MG63 (cell line): ENCODE results near the gene ZGPAT. TPM values are rescaled to one million over a fixed set of nuclear protein-coding genes. Genes with fewer than 3 reads are reported as not detected.

Experiments
- DNase-seq: peaks from one replicate; pipeline ENCODE4 v3.0.0-alpha.2; 2020
- H3K27me3 ChIP-seq: fragments of 250-450 bp; sonication (Bioruptor Pico); 2 replicates; pipeline ENCODE4 v1.5.1; 2020; ENCODE audit warnings: mild to moderate bottlenecking, moderate library complexity
- H3K36me3 ChIP-seq: fragments of 250-450 bp; sonication (Bioruptor Pico); 2 replicates; pipeline ENCODE4 v1.5.1; 2020; ENCODE audit warnings: mild to moderate bottlenecking, moderate library complexity
- H3K4me3 ChIP-seq: fragments of 250-450 bp; sonication (Bioruptor Pico); 2 replicates; pipeline ENCODE4 v1.5.1; 2020; ENCODE audit warnings: mild to moderate bottlenecking, moderate library complexity
- H3K9me3 ChIP-seq: fragments of 250-450 bp; sonication (Bioruptor Pico); 2 replicates; pipeline ENCODE4 v1.5.1; 2020; ENCODE audit warnings: mild to moderate bottlenecking, moderate library complexity
- total RNA-seq: library from RNA; depleted of rRNA; stranded (reverse); fragments of >200 nt; shearing (Covaris generic); gene quantifications from 2 replicates; pipeline ENCODE4 v1.2.3, GENCODE V29; 2014; ENCODE audit warnings: low replicate concordance

Gene ZGPAT
- total RNA-seq, 1 experiment from 2014 or later = 46.2 TPM

- H3K4me3 ChIP-seq = no peak within 1 kb of the TSS
- DNase-seq = no peak
- H3K9me3 ChIP-seq = 0 out of 2 replicates have a peak, but pooled peaks cover 2% of the 10 kb centered on the region
- peaks cover 43% of the 10 kb centered on the region for H3K36me3 ChIP-seq
- H3K27me3 ChIP-seq = no peaks in the 10 kb centered on the region
These were observed 11.0 kb upstream of the ZGPAT start, which contains the start of gene TNFRSF6B for GRCh38 chr20:63696628-63697356. Gene TNFRSF6B (plus strand): TSS chr20:63696652. CDS start chr20:63696768, 116 bp downstream.

GRCh38 chr20:63697357-63697867 is 10.4 kb upstream of the ZGPAT start:
- Histone ChIP-seq H3K27me3 (no peaks in the 10 kb centered on the region), H3K4me3 (no peak overlapping the region), H3K9me3 (0 out of 2 replicates have a peak, but pooled peaks cover 2% of the 10 kb centered on the region), H3K36me3 (peaks cover 45% of the 10 kb centered on the region)
- DNase-seq = no peak

GRCh38 chr20:63697868-63698545 is 9.8 kb upstream of the ZGPAT start:
- Histone ChIP-seq H3K27me3 (no peaks in the 10 kb centered on the region), H3K4me3 (no peak overlapping the region), H3K36me3 (peaks cover 49% of the 10 kb centered on the region), H3K9me3 (0 out of 2 replicates have a peak, but pooled peaks cover 2% of the 10 kb centered on the region)
- no peak for DNase-seq

GRCh38 chr20:63698739-63699465 is 8.9 kb upstream of the ZGPAT start:
- DNase-seq = peak; percentile 92
- Histone ChIP-seq H3K4me3 (no peak overlapping the region), H3K36me3 (peaks cover 53% of the 10 kb centered on the region), H3K27me3 (no peaks in the 10 kb centered on the region), H3K9me3 (0 out of 2 replicates have a peak, but pooled peaks cover 2% of the 10 kb centered on the region)

GRCh38 chr20:63699466-63700198 is 8.2 kb upstream of the ZGPAT start:
- Histone ChIP-seq H3K27me3 (no peaks in the 10 kb centered on the region), H3K9me3 (no peaks in the 10 kb centered on the region), H3K4me3 (no peak overlapping the region), H3K36me3 (peaks cover 53% of the 10 kb centered on the region)
- no peak for DNase-seq

GRCh38 chr20:63700199-63701050 is 7.4 kb upstream of the ZGPAT start:
- Histone ChIP-seq H3K27me3 (no peaks in the 10 kb centered on the region), H3K4me3 (no peak overlapping the region), H3K36me3 (peaks cover 55% of the 10 kb centered on the region), H3K9me3 (no peaks in the 10 kb centered on the region)
- no peak for DNase-seq

GRCh38 chr20:63701051-63701328 is 6.8 kb upstream of the ZGPAT start:
- DNase-seq = no peak
- no peaks in the 10 kb centered on the region for H3K9me3 ChIP-seq
- no peaks in the 10 kb centered on the region for H3K27me3 ChIP-seq
- H3K36me3 ChIP-seq = peaks cover 59% of the 10 kb centered on the region
- no peak overlapping the region for H3K4me3 ChIP-seq

GRCh38 chr20:63701329-63702035 is 6.4 kb upstream of the ZGPAT start:
- H3K27me3 ChIP-seq = no peaks in the 10 kb centered on the region
- no peaks in the 10 kb centered on the region for H3K9me3 ChIP-seq
- no peak for DNase-seq
- no peak overlapping the region for H3K4me3 ChIP-seq
- peaks cover 64% of the 10 kb centered on the region for H3K36me3 ChIP-seq

- H3K9me3 ChIP-seq = no peaks in the 10 kb centered on the region
- no peak overlapping the region for H3K4me3 ChIP-seq
- no peaks in the 10 kb centered on the region for H3K27me3 ChIP-seq
- H3K36me3 ChIP-seq = peaks cover 70% of the 10 kb centered on the region
- no peak for DNase-seq
These were observed 5.7 kb upstream of the ZGPAT start for GRCh38 chr20:63702036-63702665.

- H3K27me3 ChIP-seq = no peaks in the 10 kb centered on the region
- H3K9me3 ChIP-seq = no peaks in the 10 kb centered on the region
- H3K36me3 ChIP-seq = peaks cover 68% of the 10 kb centered on the region
- no peak for DNase-seq
- H3K4me3 ChIP-seq = no peak overlapping the region
These were observed 4.9 kb upstream of the ZGPAT start for GRCh38 chr20:63702751-63703470.

GRCh38 chr20:63703471-63703975 is 4.3 kb upstream of the ZGPAT start:
- Histone ChIP-seq H3K27me3 (no peaks in the 10 kb centered on the region), H3K4me3 (no peak overlapping the region), H3K36me3 (peaks cover 67% of the 10 kb centered on the region), H3K9me3 (no peaks in the 10 kb centered on the region)
- DNase-seq = no peak

- H3K4me3 ChIP-seq = no peak overlapping the region
- peaks cover 72% of the 10 kb centered on the region for H3K36me3 ChIP-seq
- DNase-seq = no peak
- no peaks in the 10 kb centered on the region for H3K9me3 ChIP-seq
- no peaks in the 10 kb centered on the region for H3K27me3 ChIP-seq
These were observed 3.7 kb upstream of the ZGPAT start for GRCh38 chr20:63703976-63704748.

GRCh38 chr20:63704749-63705117 is 3.1 kb upstream of the ZGPAT start:
- H3K36me3 ChIP-seq = peaks cover 72% of the 10 kb centered on the region
- no peaks in the 10 kb centered on the region for H3K9me3 ChIP-seq
- no peak overlapping the region for H3K4me3 ChIP-seq
- no peaks in the 10 kb centered on the region for H3K27me3 ChIP-seq
- no peak for DNase-seq
